NCI-H187 treated with DMSO at 0.1 percent for 48 hours (cell line): ENCODE data around the gene SLC10A7.
"Not testable (repeated sequence)": the region's sequence is repeated elsewhere in the genome, so short reads cannot be mapped to it uniquely, and the experiment has no call there.

Source experiments
- DNase-seq: peaks from one replicate; lab custom pipeline; 2025; lab: John Stamatoyannopoulos, UW

Gene SLC10A7

DNA sequence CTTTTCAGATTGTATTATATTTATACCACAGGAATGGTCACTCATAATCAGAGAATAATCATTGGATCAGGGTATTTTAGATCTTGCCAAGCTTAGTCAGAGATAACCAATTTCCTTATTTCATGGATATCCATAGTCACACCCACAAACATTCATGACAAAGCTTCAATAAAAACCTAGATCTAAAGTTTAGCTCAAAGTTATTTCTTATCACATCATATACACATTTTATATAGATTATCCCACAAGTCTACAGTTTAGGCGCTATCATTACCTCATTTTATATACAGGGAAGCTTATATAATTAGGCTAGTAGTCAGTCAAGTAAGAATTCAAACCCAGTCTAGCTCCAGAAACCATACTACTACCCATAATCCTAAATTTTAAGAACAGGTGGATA lies 82.3 kb downstream of the SLC10A7 start:
- DNase-seq, result no peak

DNA sequence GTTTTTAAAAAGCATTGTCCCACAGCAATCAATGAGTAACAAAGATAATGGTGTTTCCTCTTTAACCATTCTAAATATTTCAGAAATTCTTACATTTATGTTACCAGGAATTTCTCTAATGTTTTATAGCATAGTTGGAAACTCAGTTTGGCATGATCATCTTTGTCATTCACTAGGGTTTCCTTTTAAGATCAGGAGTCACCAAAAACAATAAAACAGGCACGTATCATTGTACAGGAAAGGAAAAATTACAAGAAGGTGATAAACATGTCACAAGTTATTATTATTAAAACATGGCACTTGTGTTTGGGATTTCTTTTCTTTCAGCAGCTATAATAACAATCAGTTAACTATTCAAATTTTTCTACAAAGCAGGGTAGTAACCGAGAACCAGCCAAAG lies 84.0 kb downstream of the SLC10A7 start:
- DNase-seq, result no peak

DNA sequence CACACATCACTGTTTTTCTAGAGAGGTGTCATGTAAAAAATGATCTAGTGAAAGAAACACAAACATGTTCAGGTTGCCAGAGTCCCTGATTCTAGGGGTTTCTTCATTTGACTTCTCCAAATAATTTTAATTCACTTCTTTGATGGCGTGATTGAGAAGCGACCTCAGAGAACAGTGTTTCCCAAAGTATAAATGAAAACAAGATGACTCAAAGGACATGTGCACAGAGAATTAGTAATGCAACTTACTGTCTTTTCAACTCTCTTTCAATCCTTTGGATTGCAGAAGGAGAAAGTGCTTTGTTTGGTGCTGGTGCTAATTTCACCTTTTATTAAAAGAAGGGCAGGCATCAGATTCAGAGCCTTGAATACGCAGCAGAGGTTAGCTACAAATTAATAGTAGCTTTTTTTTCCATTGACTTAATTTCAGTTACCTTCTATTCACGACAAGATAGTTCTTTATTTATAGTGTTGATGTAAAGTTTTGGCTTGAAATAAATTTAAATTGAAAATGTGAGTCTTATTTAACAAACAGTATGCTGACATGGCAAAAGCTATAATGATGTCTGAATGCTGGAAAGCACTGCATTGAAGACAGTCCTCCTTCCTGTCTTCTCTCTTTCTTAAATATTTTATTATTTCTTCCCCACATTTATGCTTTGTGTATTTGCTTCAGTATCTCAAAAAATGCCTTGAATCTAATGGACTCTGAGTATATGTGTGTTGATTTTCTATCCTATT lies 85.1 kb downstream of the SLC10A7 start:
- no peak for DNase-seq

GRCh38 chr4:146435962-146436361 lies 85.8 kb downstream of the SLC10A7 start:
- no peak for DNase-seq

- DNase-seq, result no peak
These were observed 89.7 kb downstream of the SLC10A7 start for GRCh38 chr4:146432065-146432464.

- DNase-seq, result no peak
These were observed 93.4 kb downstream of the SLC10A7 start for GRCh38 chr4:146428298-146428697.

- no peak for DNase-seq
These were observed 103.9 kb downstream of the SLC10A7 start for GRCh38 chr4:146417822-146418221.

- no peak for DNase-seq
These were observed 105.9 kb downstream of the SLC10A7 start for GRCh38 chr4:146415829-146416228.

- DNase-seq, result no peak
These were observed 114.1 kb downstream of the SLC10A7 start for GRCh38 chr4:146407669-146408084.

DNA sequence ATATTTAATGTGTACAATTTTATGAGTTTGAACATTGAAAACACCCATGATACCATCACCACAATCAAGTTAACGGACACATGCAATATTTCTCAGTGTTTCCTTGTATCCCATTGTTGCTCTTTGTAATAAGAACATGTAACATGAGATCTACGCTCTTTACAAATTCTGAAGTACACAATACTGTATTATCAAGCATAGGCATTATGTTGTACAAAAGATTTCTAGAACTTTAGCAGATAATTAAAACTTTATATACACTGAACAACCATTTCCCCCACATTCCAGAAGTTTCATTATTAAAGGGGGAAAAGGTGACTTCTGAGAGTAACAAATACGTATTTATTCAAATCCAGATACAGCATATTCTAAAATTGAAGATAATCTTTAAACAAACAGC lies 114.5 kb downstream of the SLC10A7 start:
- no peak for DNase-seq

GRCh38 chr4:146401274-146401673 lies 120.5 kb downstream of the SLC10A7 start:
- DNase-seq, result no peak

DNA sequence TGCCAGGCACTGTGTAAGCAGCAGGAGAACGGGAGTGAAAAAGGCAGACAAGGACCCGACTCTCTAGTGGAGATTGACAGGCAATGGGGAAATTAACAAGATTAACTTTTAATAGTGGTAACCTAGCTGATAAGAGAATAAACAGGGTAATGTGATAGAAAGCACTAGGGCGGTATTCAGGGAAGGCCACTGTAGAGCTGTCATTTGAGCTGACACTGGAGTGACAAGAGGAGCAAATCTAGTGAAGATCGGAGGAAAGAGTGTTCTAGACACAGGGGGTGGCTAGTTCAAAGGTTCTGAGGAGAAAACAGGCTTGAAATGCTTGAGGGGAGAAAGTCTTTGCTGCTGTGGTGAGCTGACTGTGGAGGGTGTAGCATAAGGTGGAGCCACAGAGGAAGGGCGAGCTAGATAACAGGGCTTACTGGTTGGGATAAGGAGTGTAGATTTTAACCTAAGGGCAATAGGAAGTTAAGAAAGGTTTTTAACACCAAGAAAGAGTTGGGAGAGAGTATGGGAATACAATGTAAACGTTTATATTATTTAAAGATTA lies 122.8 kb downstream of the SLC10A7 start:
- no peak for DNase-seq

DNA sequence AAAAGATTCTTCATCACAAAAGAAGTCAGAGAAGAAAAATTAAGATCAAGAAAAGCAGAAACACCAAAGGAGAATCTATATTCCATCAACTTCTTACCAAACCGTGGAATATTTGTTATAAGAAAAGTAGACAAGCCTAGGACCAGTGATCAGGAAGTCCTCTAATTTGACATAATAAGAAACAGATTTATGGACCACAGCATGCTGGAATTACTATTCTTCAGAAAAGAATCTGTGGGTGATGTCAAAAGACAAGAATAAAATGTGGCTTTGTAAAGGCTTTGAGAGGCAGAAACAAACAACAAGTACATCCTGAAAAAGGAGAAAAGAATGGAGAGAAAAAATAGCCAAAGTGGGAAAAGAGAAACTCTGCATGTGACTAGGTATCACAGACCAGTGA lies 123.3 kb downstream of the SLC10A7 start:
- no peak for DNase-seq

DNA sequence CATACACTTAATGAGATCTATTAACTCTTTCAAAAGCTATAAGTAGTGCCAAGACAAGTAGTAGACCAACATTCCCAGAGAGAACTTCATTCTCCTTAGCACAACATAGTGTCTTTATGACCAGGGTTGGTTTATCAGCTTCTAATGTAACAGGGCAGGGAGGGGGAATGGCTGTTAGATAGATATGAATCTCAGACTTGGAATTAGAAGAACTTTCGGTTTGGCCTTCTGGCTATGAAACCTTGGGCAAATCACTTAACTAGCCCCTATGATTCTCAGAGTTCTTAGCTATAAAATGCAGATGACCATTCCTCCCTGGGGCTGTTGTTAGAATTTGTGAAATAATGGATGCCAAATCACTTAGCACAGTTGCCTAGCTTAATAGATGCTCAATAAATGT lies 132.2 kb downstream of the SLC10A7 start:
- no peak for DNase-seq

- DNase-seq, result no peak
These were observed 139.5 kb downstream of the SLC10A7 start for GRCh38 chr4:146382194-146382593.

- no peak for DNase-seq
These were observed 140.4 kb downstream of the SLC10A7 start for GRCh38 chr4:146381263-146381872.

DNA sequence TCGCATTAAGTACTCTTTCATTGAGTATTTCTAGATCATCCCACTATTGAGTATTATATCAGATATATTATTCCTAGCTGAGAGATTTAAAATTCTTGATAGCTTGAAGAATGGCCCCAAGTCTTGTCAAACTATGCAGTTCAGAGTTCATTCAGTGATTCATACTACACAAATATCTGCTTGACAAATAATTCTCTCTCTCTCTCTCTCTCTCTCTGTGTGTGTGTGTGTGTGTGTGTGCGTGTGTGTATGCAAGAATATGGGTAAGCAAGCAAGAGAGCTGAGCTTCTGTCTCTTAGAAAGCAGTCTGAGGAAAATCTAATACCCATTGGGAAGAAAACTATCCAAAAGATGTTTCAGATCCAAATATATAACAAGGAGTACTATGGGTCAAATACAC lies 142.0 kb downstream of the SLC10A7 start:
- no peak for DNase-seq

- no peak for DNase-seq
These were observed 149.9 kb downstream of the SLC10A7 start for GRCh38 chr4:146371812-146372211.

DNA sequence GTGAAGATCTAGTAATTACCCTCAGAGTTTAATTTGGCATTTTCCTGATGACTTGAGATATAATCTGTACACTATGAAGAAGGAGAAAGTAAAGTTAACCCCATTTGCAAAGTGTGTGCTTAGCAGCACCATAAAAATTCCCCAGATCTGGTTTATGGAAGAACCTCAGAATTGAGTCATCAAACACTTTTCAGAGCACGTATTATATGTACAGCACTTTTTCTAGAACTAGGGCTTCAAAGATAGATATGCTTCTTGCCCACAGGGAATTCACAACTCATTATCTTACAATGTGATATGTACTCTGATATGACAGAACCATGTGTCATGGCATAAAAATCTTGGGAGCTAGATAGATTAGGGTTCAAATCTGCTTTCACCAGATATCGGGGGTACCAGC lies 150.9 kb downstream of the SLC10A7 start:
- no peak for DNase-seq

GRCh38 chr4:146369446-146369845 lies 152.3 kb downstream of the SLC10A7 start:
- no peak for DNase-seq

DNA sequence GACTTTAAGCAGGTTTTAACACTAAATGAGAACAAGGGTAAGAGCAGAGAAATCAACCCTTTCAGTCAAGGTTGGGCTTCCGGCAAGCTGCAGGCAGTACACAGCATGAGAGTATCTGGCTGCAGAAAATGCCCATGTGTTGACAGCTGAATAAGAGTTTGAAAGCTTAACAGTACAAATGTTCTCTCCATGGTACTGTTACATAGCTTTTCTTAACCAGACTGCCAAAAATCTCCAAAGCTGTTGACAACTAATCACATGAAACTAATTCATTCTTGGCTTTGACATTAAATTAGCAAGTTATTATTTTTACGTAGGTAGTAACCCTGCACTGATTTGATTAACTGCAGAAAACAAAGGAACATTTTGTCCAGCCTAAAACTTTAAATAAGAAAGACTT lies 153.5 kb downstream of the SLC10A7 start:
- DNase-seq, result no peak

DNA sequence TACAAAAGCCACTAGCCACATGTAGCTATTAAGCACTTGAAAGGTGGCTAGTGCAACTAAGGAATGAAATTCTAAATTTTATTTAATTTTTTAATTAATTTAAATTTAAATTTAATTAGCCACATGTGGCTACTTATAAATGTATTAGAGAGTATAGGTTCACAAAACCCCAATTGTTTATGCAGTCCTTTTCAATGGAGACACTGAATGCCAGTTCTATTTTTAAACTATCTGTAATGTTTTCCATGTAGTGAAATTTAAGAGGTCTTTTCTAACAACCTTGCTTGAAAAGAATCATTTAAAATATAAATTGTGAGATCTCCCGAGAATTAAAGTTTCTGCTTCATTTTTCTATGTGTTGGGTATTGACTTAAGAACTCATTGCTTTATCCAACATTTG lies 154.4 kb downstream of the SLC10A7 start:
- no peak for DNase-seq

GRCh38 chr4:146359771-146360170 lies 162.0 kb downstream of the SLC10A7 start:
- DNase-seq, result no peak

DNA sequence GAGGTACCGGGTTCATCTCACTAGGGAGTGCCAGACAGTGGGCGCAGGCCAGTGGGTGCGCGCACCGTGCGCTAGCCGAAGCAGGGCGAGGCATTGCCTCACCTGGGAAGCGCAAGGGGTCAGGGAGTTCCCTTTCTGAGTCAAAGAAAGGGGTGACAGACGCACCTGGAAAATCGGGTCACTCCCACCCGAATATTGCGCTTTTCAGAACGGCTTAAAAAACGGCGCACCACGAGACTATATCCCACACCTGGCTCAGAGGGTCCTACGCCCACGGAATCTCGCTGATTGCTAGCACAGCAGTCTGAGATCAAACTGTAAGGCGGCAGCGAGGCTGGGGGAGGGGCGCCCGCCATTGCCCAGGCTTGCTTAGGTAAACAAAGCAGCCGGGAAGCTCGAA lies 171.6 kb downstream of the SLC10A7 start:
- not testable (repeated sequence) for DNase-seq
